Measurements from ENCODE around the gene RBPMS2.

The RBPMS2 gene

DNA sequence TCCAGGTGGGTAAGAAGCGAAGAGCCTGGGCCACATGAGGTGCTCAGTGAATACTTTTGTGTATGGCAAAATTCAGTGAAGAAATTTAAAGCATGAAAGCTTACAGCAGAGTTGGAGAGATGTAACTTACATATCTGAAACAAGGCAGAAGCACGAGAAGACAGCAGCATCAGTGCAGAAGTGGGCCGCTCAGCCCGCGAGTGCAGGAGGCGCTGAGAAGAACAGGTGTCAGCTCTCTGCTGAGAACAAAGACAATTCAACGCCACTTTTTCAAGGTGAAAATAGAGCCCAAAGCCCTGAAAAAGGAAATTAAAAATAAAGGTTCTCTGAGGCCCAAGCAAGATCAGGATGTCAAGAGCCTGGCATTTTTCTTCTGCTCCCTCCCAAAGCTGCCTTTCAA, 58.3 kb downstream of the RBPMS2 start:
- DNase-seq, result no peak

DNA sequence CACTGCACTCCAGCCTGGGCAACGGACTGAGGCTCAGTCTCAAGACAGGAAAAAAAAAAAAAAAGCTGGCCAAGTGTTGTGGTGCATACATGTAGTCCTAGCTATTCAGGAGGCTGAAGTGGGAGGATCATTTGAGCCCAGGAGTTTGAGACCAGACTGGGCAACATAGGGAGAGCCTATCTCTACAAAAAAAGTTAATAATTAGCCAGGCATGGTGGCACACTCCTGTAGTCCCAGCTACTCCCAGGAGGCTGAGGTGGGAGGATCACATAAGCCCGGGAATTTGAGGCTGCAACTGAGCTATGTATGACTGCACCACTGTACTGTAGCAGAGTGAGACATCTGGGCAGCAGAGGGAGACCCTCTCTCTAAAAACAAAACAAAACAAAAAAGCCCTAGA, 58.9 kb downstream of the RBPMS2 start:
- DNase-seq, result no peak

- DNase-seq, result no peak
Observed at GRCh38 chr15:64713592-64713991, 61.8 kb downstream of the RBPMS2 start.

DNA sequence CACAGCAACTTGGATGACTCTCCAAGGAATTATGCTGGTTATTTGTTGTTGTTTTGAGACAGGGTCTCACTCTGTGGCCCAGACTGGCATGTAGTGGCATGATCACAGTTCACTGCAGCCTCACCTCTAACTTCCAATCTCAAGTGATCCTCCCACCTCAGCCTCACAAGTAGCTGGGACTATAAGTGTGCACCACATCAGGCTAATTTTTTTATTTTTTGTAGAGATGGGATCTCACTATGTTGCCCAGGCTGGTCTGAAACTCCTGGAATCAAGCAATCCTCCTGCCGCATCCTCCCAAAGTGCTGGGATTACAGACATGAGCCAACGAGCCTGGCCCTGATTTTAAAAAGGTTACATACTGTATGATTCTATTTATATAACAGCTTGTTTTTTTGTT, 63.0 kb downstream of the RBPMS2 start:
- no peak for DNase-seq

GRCh38 chr15:64710676-64711428, 64.5 kb downstream of the RBPMS2 start:
- no peak for DNase-seq

GRCh38 chr15:64706011-64706911, 69.1 kb downstream of the RBPMS2 start:
- no peak for DNase-seq

- no peak for DNase-seq
Observed at GRCh38 chr15:64705006-64705405, 70.4 kb downstream of the RBPMS2 start.

GRCh38 chr15:64703632-64703959, 71.8 kb downstream of the RBPMS2 start:
- DNase-seq, result no peak

DNA sequence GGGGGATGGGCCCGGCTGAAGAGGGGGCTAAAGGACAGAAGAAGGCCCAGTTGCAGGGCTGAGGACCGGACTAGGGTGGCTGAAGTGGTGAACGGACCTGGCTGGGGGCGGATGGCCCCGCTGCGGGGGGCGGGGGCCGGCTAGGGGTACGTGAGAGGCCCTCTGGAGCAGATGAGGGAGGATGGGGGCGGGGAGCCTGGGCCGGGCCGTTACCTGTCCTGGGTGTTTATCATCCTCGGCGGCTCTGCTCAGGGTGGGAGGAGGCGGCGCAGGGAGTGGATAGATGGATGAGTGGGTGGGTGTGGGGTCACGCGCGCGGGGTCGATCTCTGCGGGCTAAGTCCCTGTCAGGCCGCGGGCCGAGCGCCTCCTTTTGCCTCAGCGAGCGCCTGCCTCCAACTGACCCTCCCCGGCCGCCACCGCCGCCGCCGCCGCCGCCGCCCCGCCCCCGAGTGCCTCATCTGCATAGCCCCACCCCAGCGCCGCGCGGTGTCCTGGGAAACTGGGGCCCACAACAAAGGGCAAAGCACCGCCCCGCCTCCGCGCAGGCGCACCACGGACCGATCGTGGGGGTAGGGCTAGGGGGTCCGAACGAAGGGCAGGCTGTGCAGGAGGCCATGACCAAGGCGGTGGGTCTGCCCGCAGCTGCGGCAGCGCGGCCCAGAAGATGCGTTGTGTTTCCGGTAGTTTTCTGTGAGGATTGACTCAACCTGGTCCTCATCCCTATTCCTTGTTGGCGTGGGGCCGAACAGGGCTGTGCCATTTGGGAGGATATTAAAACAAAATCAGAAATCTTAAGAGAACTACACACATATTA, 72.4 kb downstream of the RBPMS2 start:
- peak; percentile 93 for DNase-seq

DNA sequence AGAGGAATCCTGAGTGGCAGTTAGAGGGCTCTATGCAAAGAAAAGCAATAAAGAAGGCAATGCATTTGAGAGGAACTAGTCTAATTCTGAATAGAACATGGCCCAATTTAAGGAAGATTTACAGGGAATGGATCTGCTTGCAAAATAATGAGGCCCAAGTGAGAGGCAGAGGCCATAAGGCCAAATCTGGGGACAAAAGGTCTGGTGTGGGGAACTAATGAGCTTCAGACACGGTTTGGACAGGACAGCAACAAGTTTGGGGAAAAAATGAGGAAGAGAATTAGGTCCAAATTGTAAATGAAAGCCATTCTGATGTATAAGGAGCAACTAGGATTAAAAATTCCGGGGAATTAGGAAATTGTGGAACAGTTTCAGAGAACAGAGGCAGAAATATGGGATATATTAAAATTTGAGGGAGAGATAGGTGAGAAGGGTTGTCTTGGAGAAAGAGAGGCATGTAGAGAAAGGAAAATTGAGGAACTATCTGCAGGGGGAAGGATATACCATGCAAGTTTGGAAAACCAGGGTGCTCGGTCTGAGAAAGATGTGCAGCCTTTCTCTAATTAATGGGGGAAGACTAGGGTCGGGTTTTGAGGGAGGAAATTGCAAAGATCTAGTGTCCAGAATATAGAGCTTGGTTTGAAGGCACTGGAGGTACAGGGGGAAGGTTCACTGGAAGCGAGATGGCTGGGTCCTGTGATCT, 73.8 kb downstream of the RBPMS2 start:
- DNase-seq, result no peak

GRCh38 chr15:64701051-64701450, 74.3 kb downstream of the RBPMS2 start:
- DNase-seq, result no peak

DNA sequence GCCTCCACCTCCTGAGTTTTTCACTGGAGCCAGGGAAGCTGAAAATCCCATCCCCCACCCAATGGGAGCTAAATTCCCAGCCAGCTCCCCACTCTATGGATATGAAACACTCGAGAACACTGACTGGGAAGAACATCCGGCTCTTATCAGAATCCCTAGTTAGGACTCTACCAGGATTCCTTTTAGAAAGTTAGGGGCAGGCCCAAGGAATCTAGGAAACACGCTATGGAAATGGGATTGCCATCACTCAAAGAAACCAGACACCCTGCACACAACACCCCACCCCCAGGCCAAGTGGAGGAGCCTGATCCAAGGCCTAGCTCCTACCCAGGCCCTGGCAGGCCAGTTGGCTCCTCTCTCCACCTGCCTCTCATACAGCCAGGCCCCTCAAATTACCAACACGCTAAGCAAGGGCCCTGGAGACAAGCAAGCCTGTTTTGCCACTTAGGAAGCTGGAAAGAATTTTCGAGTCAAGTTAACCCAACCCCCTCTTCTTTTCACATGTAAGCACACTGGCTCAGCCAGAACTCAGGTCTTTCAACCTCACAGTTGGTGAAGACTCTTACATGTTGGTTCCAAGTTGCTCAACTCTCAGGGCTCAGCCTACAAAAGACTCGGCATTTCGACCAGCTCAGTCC, 75.5 kb downstream of the RBPMS2 start:
- DNase-seq, result no peak

DNA sequence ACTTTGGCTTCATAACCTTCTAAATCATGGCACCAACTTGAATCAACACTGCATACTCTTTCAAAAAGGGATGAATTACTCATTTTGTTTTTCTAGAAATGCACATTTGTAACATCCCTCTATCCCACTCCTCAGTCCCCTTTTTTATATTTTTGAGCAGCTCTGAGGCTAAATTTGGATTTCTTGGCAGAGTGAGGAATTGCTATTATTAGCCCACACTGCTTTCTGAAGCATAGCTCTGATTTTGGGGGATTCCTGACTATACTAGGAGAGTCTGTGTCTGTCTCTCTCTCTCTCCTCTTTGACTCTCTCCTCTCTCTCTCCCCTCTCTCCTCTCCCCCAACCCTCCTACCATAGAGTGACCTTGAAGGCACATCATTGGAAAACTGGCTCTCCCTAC, 76.6 kb downstream of the RBPMS2 start:
- DNase-seq, result no peak

- DNase-seq, result no peak
Observed at GRCh38 chr15:64697911-64698369, 77.4 kb downstream of the RBPMS2 start.

DNA sequence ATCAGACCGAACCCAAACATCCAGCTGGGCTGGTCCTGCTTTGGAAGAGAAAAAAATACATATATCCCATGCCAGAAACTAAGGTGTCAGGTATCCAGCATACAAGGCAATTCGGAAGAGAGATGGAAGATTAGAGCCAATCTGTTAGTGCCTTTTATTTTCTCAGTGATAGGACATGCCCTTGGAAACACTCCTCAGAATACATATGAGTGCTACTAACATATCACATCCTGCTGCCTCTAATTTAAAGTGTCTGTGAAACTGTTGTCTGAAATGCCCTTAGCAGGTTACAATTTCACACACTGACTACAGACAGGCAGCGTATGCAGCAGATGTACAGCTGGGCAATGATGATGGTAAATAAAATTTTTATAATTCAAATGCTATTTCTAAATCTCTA, 78.9 kb downstream of the RBPMS2 start:
- no peak for DNase-seq

DNA sequence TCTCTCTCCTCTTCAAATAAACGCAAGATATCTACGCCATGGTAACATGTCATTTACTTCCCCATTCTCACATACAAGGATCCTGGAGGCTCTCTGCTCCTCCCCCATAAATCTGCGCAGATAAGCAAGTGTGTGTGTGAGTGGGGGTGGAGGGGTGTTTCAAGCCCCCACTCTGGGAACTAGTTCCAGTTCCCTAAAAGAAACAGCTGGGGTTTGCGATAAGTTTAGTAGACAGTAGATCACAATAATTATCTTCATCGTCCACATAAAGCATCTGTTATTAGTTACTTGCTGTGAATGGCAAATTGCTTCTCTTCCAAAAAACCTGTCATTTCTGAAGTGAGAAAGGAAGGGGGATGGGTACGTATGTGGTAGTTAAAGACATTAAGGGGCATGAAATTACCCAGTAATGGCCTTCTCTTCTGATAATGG, 79.8 kb downstream of the RBPMS2 start:
- DNase-seq, result peak; percentile 70

DNA sequence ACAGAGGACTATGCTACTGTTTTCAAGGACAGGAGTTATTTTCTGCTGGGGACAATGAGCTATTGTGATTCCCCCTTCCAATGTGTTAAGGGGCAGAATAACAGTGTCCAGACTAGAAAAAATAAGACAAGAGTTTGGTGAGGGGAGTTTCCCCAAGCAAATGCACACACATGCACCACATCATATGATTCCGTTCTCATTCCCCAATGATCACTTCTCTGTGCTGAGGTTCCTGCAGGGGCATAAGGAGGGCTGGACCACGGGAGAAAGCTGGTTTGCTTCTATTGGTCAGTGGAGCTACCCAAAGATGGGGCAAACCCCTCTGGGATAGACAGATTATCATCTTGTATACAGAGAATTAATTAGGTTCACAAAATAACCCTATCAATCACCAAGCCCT, 80.6 kb downstream of the RBPMS2 start:
- DNase-seq, result no peak

GRCh38 chr15:64693134-64693533, 82.3 kb downstream of the RBPMS2 start:
- peak; percentile 59 for DNase-seq

- peak; percentile 60 for DNase-seq
Observed at GRCh38 chr15:64691896-64692565, 83.4 kb downstream of the RBPMS2 start.

DNA sequence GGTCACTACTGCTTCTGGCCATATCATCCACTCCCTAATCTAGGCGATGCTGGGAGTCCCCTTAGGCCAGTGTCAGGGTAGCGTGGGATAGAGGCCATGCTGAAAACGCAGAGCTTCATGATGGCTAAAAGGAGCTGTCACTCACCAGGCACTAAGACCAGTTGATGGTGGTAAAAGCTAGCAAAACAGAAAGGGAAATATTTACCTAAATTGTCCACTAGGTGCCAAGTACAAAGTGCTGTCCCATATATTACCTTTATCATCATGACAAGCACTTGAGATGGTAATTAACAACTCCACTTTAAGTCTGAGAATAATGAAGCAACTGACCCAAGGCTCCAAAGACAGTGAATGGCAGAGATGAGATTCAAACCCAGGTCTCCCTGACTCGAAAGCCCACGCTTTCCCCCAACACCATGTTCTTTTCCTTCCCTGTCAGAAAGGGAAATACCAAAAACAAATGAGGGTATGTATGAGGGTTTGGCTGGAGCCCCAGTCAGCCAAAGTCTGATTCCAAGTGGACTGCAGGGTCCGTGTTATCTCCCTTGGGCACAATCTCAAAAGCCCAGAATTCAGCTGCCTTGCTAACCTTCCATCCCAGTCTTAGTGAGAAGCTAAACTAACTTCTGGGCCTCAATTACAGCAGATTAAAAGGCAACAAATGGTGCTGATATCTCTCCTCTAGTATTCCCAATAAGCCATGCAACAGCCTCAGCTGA, 84.7 kb downstream of the RBPMS2 start:
- DNase-seq, result no peak

DNA sequence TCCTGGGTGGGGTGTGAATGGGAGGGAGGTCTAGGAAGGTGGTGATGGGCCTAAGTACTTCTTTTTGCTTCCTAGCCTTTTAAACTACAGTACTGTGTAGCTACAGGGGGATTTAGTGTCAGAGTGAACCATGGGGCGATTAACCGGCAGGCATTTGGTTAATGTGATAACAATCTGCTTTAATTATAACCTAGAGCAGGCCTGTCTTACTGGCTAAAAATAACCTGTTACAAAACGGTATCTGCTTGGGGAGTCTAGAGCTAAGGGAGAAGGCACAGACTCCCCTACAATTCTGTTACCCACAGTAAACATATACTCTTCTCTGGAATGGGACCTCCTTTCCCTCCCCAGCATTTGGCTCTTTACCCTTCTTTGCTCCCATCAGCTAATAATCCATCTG, 85.4 kb downstream of the RBPMS2 start:
- no peak for DNase-seq
